HUES48 (cell line): ENCODE data around the gene BNIP2.

Source experiments
- H3K27ac ChIP-seq: one replicate; pipeline ENCODE4 v1.7.0; 2013; ENCODE audit warnings: low read depth, low read length, inconsistent platforms
- H3K27me3 ChIP-seq: 2 replicates; pipeline ENCODE4 v1.6.1; 2013; ENCODE audit warnings: mild to moderate bottlenecking, low read length; ENCODE audit not compliant: control insufficient read depth, insufficient read depth
- H3K36me3 ChIP-seq: 2 replicates; pipeline ENCODE4 v1.6.1; 2013; ENCODE audit warnings: low read length; ENCODE audit not compliant: control insufficient read depth, insufficient read depth
- H3K4me1 ChIP-seq: 2 replicates; pipeline ENCODE4 v1.6.1; 2013; ENCODE audit warnings: mild to moderate bottlenecking, low read length; ENCODE audit not compliant: control insufficient read depth, insufficient read depth
- H3K4me3 ChIP-seq: 2 replicates; pipeline ENCODE4 v1.5.1; 2013; ENCODE audit warnings: mild to moderate bottlenecking, low read depth, low read length
- H3K9ac ChIP-seq: 2 replicates; pipeline ENCODE4 v1.6.1; 2013; ENCODE audit warnings: mild to moderate bottlenecking, low read depth, low read length, moderate library complexity
- H3K9me3 ChIP-seq: 2 replicates; pipeline ENCODE4 v1.6.1; 2013; ENCODE audit warnings: low read length; ENCODE audit not compliant: control insufficient read depth, insufficient read depth

BNIP2 gene

DNA sequence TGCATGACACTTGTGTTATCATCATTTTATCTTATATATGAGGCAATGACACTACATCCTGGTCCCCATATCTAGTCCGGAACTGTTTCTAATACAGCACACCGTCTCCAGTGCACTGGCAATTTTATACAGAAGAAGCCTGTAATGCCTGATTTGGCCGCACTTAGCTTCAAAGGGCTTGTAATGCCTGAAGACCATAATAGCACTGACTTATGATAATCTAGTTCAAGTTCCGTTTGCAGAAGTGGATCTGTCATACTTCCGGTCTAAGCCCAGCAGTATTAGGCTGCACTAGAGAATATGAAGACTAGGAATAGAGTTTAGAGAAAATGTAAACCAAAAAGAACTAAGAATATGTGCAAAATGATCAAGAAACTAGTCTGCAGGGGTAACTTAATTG lies 1.3 kb downstream of the BNIP2 start:
- Histone ChIP-seq H3K9ac (peak overlapping the region; percentile 96; the same call in 1 of the 2 replicates), H3K4me1 (peaks cover 5% of the 10 kb centered on the region; the same call in 1 of the 2 replicates)

DNA sequence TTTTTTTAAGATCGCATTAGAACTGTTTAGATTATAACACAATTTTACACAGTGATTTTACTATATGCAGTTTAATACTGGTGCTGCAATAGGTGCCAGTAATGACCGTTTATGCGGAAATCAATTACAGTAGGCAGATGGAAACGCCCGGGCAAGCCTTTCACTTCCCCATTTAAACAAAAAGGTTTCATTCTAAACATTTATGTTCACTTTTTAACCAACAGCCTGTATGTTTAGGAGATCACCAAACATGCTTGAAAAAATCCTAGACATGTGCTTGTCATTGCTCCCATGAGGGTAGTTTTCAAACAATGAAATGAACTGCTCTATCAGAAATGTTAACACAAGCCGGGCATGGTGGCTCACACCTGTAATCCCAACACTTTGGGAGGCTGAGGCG lies 2.7 kb downstream of the BNIP2 start:
- H3K27ac ChIP-seq = no peak overlapping the region

More for the DNA sequence above, 1.3 kb downstream of the BNIP2 start:
- H3K27me3 ChIP-seq = peaks cover 11% of the 10 kb centered on the region
- H3K9me3 ChIP-seq = no peaks in the 10 kb centered on the region
- peaks cover 17% of the 10 kb centered on the region for H3K36me3 ChIP-seq
- H3K4me3 ChIP-seq = peak overlapping the region; percentile 86
- H3K27ac ChIP-seq = no peak overlapping the region

DNA sequence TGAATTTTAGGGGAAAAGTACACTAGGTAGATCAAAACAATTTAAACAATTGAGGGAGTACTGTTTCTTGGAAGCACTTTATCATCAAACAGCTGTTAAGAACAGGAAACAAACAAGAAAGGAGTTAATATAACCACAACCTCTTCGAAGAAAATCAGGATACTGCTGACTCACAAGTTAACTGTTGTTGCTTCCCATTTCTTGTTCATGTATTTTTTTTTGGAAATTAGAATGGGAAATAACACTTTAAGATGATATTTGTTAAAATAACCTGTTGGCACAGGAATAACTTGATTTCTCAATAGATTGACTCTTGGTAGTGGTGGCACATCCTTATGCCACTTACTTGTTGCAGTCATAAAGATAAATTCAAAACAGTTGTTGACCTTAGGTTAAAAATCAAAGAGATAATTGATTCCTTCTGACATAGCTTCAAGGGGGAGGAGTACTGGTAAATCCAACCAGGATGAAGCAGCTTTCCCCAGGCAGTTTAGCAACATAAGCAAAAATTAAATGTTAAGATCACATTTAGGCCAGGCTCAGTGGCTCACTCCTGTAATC lies 3.3 kb downstream of the BNIP2 start:
- Histone ChIP-seq H3K4me1 (peaks cover 5% of the 10 kb centered on the region; the same call in 1 of the 2 replicates), H3K4me3 (no peak overlapping the region), H3K9ac (no peak overlapping the region), H3K27me3 (peaks cover 6% of the 10 kb centered on the region), H3K27ac (no peak overlapping the region), H3K36me3 (peaks cover 35% of the 10 kb centered on the region), H3K9me3 (no peaks in the 10 kb centered on the region)

More for the DNA sequence above, 2.7 kb downstream of the BNIP2 start:
- Histone ChIP-seq H3K36me3 (peaks cover 29% of the 10 kb centered on the region), H3K9me3 (no peaks in the 10 kb centered on the region), H3K4me3 (no peak overlapping the region), H3K27me3 (peaks cover 11% of the 10 kb centered on the region), H3K9ac (no peak overlapping the region), H3K4me1 (peaks cover 5% of the 10 kb centered on the region; the same call in 1 of the 2 replicates)

DNA sequence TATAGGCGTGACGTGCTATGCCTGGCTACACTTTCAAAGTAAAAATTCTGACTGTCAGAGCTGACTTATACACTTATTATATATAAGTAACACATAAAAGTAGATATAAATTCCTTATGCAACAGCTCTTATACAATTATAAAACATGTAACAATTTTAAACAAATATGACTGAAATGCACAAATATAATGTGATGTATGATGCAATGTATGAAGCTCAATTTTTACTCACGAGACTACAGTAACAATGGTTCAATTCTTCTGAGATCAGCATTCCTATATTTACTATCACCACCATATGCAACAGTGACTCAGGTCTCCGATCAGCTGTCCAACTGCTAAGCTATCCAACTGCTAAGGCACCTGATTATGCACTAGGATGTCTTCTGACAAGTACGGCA lies 8.2 kb downstream of the BNIP2 start:
- no peaks in the 10 kb centered on the region for H3K27me3 ChIP-seq
- no peak overlapping the region for H3K4me3 ChIP-seq
- H3K9me3 ChIP-seq = no peaks in the 10 kb centered on the region
- no peak overlapping the region for H3K27ac ChIP-seq
- H3K9ac ChIP-seq = no peak overlapping the region
- H3K36me3 ChIP-seq = peaks cover 78% of the 10 kb centered on the region
- H3K4me1 ChIP-seq = no peaks in the 10 kb centered on the region

DNA sequence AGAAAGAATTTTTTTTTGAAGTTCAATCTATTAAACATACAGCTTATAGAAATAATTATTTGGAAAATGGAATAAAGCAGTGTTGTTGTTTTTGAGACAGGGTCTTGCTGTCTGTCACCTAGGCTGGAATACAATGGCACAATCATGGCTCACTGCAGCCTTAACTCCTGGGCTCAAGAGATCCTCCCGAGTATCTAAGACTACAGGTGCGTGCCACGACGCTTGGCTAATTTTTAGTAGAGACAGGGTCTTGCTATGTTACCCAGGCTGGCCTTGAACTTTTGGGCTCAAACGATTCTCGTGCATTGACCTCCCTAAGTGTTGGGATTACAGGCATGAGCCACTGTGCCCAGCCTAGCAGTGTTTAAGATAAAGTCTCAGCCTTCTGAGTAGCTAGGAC lies 8.8 kb downstream of the BNIP2 start:
- Histone ChIP-seq H3K4me3 (no peak overlapping the region), H3K27me3 (no peaks in the 10 kb centered on the region), H3K9ac (no peak overlapping the region), H3K9me3 (no peaks in the 10 kb centered on the region), H3K4me1 (no peaks in the 10 kb centered on the region), H3K27ac (no peak overlapping the region), H3K36me3 (peaks cover 78% of the 10 kb centered on the region)

DNA sequence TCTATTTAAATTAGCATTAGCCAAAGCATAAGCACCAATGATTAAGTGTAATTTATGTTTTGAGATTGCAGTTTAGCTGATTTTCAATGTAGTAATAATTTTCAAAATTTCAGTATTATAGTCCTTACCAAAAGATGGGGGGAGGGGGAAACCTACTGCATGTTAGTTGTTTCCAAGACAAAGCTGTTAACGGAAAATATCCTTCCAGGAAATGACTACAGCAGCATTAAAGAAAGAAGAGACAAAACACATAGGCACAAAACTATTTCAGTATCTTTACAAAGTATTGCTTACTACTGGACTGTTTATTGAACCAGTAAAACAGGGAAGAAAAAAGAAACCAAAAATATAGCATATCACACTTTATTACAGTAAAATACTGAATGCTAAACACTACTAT lies 10.5 kb downstream of the BNIP2 start:
- no peaks in the 10 kb centered on the region for H3K27me3 ChIP-seq
- no peak overlapping the region for H3K9ac ChIP-seq
- H3K9me3 ChIP-seq = no peaks in the 10 kb centered on the region
- no peak overlapping the region for H3K4me3 ChIP-seq
- H3K4me1 ChIP-seq = no peaks in the 10 kb centered on the region
- peaks cover 86% of the 10 kb centered on the region for H3K36me3 ChIP-seq
- no peak overlapping the region for H3K27ac ChIP-seq

DNA sequence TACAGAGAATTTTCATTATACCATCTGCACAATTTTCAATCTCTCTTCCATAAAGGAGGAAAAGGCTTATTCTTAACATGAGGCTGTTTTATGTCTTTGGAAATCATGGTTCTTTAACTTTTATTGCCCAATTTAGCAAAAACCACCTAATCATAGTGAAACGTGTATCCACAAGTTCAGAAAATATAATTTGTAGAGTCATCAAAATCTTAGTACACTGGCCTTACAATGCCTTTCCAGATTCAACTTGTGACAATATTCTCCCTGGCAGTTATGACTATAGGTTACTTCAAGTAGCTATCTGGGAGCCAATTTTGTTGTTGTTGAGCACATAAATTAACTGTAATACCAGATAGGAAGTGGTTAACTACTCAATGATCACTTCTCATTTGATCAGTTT lies 10.9 kb downstream of the BNIP2 start:
- H3K36me3 ChIP-seq = peaks cover 91% of the 10 kb centered on the region
- no peaks in the 10 kb centered on the region for H3K27me3 ChIP-seq
- H3K9me3 ChIP-seq = no peaks in the 10 kb centered on the region
- H3K27ac ChIP-seq = no peak overlapping the region
- H3K9ac ChIP-seq = no peak overlapping the region
- H3K4me3 ChIP-seq = no peak overlapping the region
- H3K4me1 ChIP-seq = no peaks in the 10 kb centered on the region

DNA sequence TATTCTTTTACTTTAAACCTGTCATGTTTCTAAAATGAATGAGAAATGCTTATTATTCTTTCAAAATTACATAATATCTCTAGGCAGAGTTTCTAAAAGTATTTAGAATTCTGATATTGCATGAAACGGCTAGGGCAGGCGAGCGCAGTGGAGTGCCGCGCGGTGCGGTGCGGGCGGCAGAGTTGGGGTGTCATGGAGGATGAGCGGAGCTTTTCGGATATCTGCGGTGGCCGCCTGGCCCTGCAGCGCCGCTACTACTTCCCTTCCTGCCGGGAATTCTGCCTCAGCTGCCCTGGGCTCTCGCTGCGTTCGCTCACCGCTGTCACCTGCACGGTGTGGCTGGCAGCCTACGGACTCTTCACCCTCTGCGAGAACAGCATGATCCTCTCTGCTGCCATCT lies 12.6 kb downstream of the BNIP2 start:
- Histone ChIP-seq H3K4me3 (no peak overlapping the region), H3K27me3 (no peaks in the 10 kb centered on the region), H3K4me1 (no peaks in the 10 kb centered on the region), H3K27ac (no peak overlapping the region), H3K9me3 (no peaks in the 10 kb centered on the region), H3K36me3 (peaks cover 96% of the 10 kb centered on the region), H3K9ac (no peak overlapping the region)

DNA sequence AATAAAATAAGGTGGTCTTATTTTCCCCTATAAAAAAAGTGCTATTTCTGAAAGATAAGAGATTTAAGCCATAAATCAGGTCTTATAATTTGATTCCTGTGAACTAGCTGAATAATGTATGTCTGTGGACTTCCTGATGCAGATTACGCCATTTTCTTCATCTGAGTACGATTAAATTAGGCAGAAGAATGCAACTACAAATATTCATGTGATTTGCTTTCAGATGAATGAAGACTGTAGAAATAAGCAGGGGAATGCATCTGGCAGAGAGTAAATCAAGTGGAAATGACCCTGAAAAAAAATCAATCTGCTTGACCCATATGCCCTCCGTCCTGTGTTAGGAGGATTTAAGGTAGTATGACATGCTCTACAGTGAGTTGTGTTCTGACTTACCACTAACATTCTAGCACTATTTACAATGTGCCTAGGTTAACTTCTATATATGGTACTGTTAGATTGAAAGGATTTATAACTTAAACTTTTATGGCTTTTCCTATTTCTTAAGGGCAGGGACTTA lies 14.7 kb downstream of the BNIP2 start:
- H3K36me3 ChIP-seq = peaks cover 95% of the 10 kb centered on the region
- no peaks in the 10 kb centered on the region for H3K27me3 ChIP-seq
- no peak overlapping the region for H3K27ac ChIP-seq
- H3K9me3 ChIP-seq = no peaks in the 10 kb centered on the region
- H3K4me1 ChIP-seq = no peaks in the 10 kb centered on the region
- no peak overlapping the region for H3K4me3 ChIP-seq
- no peak overlapping the region for H3K9ac ChIP-seq

DNA sequence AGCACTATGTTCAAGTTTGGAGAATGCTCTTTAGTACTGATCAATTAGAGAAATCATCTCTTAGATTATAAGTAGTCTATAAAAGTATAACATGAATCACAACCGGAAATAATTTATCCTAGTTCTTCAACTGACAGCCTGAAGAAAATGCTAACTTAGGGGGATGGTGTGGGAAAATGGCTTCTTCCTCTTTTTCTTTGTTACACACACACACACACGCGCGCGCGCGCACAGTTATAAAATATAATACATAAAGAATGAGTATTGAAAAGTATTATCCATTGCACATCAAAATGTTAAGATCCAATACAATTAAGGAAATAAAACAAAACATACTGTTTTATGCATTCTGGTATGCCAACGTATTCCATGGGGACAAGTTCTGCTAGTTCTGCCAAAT lies 20.6 kb downstream of the BNIP2 start:
- Histone ChIP-seq H3K4me1 (no peaks in the 10 kb centered on the region), H3K9ac (no peak overlapping the region), H3K36me3 (peaks cover 81% of the 10 kb centered on the region), H3K27me3 (no peaks in the 10 kb centered on the region), H3K4me3 (no peak overlapping the region), H3K9me3 (no peaks in the 10 kb centered on the region), H3K27ac (no peak overlapping the region)

DNA sequence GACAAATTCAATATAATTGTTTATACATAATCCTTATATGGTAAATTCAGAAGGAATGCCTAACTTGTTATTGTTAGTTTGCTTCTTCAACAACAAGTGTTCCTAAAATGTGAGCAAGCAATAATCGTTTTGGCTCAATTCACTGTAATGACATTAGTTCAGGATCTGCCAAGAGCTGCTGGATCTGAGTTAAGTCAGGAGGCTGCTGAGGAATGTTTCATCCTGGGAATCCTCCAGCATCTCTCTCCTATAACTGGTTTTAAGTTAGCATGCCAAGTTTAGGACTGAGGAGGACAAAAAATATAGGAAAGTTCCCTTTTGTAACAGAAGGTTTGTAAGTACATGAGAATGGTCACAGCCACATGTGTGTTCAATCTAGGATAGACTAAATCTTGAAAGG lies 26.9 kb downstream of the BNIP2 start:
- H3K4me1 ChIP-seq = no peaks in the 10 kb centered on the region
- no peak overlapping the region for H3K9ac ChIP-seq
- no peaks in the 10 kb centered on the region for H3K9me3 ChIP-seq
- peaks cover 54% of the 10 kb centered on the region for H3K36me3 ChIP-seq
- no peak overlapping the region for H3K27ac ChIP-seq
- no peaks in the 10 kb centered on the region for H3K27me3 ChIP-seq
- H3K4me3 ChIP-seq = no peak overlapping the region
